ENCODE results near the gene BTBD16.

The BTBD16 gene

DNA sequence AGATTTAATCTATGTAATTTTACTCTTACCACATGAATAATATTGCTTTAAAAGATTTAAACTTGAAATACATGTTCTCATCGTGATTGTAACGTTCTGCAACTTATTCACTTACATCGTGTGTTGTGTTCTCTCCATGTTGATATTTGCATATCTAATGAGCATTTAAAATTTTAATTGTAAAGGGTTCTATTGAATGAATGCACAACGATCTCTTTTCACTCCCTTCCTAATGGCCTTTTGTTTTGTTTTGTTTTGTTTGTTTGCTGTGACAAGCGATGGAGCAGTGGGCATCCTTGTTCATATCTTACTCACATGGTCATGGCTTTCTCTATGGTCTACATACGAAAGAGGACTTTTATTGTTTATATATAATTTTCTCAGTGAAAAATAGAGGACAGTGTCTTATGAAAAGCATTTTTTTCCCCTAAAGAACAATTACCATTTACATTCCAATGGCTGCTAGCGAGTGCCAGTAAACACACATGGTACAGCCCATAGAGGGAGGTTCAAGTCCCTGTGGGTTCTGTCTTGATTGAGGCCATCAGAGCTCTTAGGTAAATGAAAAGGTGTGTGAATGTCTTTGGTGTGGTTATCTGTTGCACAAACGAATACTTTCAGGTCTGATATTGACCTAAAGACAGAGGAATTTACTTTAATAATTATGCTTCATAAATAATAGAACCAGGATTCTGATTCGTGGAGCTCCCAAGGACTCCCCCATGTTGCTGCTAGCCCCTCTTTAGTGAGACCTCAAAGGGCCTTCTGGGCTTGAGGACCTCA lies 32.4 kb downstream of the BTBD16 start:
- TF ChIP-seq, protein P1, sequence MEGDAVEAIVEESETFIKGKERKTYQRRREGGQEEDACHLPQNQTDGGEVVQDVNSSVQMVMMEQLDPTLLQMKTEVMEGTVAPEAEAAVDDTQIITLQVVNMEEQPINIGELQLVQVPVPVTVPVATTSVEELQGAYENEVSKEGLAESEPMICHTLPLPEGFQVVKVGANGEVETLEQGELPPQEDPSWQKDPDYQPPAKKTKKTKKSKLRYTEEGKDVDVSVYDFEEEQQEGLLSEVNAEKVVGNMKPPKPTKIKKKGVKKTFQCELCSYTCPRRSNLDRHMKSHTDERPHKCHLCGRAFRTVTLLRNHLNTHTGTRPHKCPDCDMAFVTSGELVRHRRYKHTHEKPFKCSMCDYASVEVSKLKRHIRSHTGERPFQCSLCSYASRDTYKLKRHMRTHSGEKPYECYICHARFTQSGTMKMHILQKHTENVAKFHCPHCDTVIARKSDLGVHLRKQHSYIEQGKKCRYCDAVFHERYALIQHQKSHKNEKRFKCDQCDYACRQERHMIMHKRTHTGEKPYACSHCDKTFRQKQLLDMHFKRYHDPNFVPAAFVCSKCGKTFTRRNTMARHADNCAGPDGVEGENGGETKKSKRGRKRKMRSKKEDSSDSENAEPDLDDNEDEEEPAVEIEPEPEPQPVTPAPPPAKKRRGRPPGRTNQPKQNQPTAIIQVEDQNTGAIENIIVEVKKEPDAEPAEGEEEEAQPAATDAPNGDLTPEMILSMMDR (conservative IDR thresholded peaks at IDR 0.05), result no peak
- H3K27ac ChIP-seq, result no peak overlapping the region

DNA sequence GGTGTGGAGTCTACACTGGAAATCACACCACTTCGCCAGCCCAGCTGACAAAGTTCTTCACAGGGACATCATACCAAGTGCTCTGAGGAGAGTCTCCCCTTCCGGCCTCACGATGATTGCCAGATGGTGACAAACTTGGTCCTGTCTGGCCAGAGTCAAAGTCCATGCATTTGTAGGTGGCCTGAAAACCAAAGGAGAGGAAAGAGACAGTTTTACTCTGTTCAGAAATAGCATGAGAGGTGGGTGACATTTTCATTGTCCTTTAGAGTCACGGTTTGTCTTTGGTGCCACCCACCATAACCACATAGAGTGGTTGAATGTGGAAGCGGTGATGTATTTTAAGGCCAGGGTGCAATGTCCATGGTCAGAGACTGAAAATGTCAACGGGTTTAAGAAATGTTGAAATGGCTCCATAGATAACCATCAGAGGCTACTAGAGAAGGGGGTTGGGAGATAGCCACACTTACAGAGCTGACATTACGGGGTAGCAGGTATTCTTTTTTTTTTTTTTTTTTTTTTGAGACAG lies 33.0 kb downstream of the BTBD16 start:
- H3K27ac ChIP-seq, result no peak overlapping the region
- TF ChIP-seq, protein P1 (conservative IDR thresholded peaks at IDR 0.05), result no peak

DNA sequence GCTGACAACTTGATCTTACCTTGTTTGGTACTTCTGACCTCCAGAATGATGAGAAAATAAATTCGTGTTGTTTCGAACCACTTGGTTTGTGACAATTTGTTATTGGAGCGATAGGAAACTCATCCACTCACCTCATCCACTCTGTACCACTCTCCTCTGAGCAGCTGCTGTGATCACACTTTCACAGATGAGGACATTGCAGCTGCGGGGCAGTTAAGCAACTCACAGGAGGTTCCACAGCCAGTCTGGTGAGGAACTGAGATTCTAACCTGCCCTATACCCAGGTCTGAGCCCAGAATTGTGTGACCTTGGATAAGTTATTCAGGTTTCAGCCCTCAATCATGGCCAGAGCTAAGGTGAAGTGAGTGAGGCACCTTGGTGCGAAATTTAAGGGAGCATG lies 35.2 kb downstream of the BTBD16 start:
- TF ChIP-seq, protein P1 (conservative IDR thresholded peaks at IDR 0.05), result no peak
- no peak overlapping the region for H3K27ac ChIP-seq

DNA sequence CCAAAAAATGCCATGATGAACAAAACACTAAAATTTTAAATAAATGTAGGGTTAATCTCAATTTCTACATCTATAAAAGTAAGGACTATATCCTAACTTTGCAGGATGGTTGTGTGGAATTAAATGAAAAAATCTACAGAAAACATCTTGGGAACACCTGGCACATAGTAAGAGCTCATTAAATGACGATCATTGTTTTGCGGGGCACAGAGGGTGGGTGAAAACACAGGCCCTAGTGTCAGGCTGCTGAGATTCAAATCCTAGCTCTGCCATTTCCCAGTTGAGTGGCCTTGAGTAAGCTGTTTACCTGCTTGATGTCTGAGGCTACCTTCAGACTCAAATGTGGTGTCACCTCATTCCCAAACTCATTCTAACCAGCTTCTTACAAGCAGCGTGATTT lies 35.6 kb downstream of the BTBD16 start:
- H3K27ac ChIP-seq, result no peak overlapping the region
- TF ChIP-seq, protein P1 (conservative IDR thresholded peaks at IDR 0.05), result no peak

DNA sequence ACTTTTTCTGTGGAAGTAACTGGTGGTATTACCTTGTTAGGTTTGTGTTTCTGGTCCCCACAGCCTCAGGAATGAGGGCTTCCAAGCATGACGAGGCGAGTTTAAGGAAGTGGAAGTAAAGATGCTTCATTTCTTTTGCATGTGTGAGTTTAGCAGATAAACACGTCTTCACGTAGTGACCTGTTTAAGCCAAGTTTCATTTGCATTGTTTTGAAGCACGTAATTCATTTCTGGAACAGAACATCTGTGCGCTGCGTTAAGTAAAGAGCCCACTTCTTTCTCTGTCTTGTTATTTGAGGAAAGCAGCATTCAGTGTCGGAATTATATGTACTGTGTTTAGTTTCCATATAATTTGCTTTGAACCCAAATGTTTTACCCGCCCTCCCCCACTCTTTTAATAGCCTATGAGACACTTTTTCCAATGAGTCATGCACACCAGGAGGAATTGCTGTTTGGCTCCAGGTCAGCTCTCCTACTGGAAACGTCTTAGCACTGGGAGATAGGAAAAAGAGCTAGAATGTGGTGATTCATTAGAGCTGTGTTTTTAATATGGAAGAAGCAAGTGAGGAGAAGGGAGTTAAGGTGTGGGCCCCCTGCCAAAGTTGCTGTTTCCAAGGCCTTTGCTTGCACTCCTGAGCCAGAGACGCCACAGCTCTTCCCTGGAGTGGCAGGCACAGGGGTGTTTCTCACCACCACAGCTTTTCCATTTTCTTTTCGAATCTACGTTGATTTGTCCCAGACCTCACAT lies 36.7 kb downstream of the BTBD16 start:
- H3K27ac ChIP-seq, result no peak overlapping the region
- TF ChIP-seq, protein P1 (conservative IDR thresholded peaks at IDR 0.05), result no peak

DNA sequence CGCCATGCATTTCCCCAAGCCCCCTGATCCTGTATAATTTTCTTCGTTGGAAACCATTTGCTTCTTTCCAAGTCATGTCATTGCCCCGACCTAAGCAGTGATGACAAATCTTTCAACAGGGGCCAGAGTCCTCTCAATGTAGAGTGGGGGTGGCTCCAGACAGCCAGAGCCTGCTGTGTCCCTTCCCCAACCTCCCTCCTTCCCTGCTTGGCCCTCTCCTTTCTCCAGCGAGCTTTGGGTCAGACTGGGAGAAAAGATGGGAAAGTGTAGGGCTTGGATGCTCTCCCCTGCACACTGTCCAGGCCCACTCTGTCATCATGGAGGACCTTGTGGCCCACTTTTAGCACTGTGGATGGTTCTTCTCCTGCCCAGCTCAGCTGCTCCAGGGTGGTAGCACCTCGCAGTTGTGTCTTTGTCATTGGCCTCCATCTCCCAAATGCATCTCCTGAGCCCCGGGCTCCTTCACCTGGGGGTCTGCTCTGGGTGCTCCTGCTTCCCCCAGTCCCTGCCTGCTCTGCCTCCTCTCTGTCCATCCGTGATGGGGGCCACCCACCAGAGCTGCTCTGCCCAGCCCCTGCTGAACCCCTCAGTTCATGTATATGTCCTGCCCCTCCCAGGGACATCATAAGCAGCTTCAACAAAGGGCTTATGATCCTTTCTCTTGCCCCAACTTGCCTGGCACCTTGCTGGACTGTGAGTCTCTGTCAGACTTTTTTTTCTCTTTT lies 37.5 kb downstream of the BTBD16 start:
- H3K27ac ChIP-seq, result no peak overlapping the region
- TF ChIP-seq, protein P1 (conservative IDR thresholded peaks at IDR 0.05), result no peak
